Adrenal gland (tissue), 5 donors: ENCODE results near the gene TBL3.

Experiments
- POLR2A ChIP-seq, 2 donors: fragments of 450-650 bp; IDR thresholded peaks; one replicate each; pipeline ENCODE4 v1.6.1; 2017; ENCODE audit warnings: antibody characterized with exemption in 2 of 2, mild to moderate bottlenecking in 2 of 2, moderate library complexity in 1 of 2
- TF ChIP-seq, protein P1 (sequence below), 6 experiments: fragments of 450-650 bp in 4 of 6; fragments of 200-600 bp in 2 of 6; sonication (generic) in 1 of 6; IDR thresholded peaks; 1 replicate in 5 of 6; 2 replicates in 1 of 6; pipeline versions ENCODE4 v1.5.1 to v1.8.0; 2016 to 2021; ENCODE audit warnings: antibody characterized with exemption in 6 of 6, mild to moderate bottlenecking in 2 of 6, moderate library complexity in 1 of 6
- donor health status: DM: no; HTN: no; CAD: no.

GRCh38 chr16:1953734-1954133 lies 18.1 kb upstream of the TBL3 start:
- TF ChIP-seq, protein P1, sequence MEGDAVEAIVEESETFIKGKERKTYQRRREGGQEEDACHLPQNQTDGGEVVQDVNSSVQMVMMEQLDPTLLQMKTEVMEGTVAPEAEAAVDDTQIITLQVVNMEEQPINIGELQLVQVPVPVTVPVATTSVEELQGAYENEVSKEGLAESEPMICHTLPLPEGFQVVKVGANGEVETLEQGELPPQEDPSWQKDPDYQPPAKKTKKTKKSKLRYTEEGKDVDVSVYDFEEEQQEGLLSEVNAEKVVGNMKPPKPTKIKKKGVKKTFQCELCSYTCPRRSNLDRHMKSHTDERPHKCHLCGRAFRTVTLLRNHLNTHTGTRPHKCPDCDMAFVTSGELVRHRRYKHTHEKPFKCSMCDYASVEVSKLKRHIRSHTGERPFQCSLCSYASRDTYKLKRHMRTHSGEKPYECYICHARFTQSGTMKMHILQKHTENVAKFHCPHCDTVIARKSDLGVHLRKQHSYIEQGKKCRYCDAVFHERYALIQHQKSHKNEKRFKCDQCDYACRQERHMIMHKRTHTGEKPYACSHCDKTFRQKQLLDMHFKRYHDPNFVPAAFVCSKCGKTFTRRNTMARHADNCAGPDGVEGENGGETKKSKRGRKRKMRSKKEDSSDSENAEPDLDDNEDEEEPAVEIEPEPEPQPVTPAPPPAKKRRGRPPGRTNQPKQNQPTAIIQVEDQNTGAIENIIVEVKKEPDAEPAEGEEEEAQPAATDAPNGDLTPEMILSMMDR (IDR thresholded peaks at IDR 0.05), result no peak
- TF ChIP-seq POLR2A (IDR thresholded peaks at IDR 0.05), result no peak
